HUDEP-2 (cell line): ENCODE data around the gene FN1.

Source experiments
- DNase-seq, 76 experiments: peaks; one replicate each; lab custom pipeline; 2025; ENCODE audit not compliant: unreplicated experiment in 76 of 76; lab: John Stamatoyannopoulos, UW

FN1 gene

GRCh38 chr2:215435870-215436704 lies at the start of gene FN1:
FN1 (minus strand) TSS chr2:215436068; CDS start chr2:215435802, 266 bp downstream.
- DNase-seq = peak in 6 of 76 experiments; percentile 3 to 12 (median 7)

DNA sequence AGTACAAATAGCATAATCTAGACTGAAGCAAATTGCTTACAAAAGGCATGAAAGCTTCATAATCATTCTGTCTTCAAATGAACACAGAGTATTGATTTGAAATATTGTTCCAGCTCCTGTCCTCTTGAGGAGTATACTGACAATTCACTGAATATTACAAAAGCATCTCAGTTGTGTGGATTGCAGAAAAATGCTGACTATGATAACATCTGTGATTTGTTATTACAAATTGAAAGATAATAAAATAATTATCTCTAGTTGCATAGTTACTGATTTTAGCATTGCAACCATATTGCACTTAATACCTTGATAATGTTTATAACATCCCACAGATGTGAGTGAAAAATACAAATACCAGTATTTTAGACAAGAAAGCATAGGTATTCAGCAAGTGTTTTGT lies 49.2 kb upstream of the FN1 start:
- DNase-seq = no peak

DNA sequence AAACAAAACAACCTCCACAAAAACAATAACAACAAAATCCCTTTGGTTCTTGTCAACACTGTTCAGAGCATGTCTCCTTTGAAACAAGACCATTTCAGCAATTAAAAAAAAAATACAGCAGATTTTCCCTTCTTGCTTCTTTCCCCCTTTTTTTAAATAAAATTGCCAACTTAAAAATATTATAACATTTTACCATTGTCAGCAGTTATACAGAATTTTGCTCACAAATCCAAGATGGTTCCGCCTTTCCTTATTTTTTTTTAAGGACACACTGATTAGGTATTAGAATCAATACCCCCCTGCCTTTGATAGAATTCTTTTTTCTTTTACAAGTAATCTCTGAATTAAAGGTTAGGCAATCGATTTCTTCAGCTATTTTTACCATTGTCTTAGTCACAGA lies 48.7 kb upstream of the FN1 start:
- no peak for DNase-seq

GRCh38 chr2:215483431-215483830 lies 47.6 kb upstream of the FN1 start:
- DNase-seq = no peak

- DNase-seq = no peak
Measured at GRCh38 chr2:215479536-215480240, 43.8 kb upstream of the FN1 start.

- DNase-seq = no peak
Measured at GRCh38 chr2:215479121-215479520, 43.3 kb upstream of the FN1 start.

DNA sequence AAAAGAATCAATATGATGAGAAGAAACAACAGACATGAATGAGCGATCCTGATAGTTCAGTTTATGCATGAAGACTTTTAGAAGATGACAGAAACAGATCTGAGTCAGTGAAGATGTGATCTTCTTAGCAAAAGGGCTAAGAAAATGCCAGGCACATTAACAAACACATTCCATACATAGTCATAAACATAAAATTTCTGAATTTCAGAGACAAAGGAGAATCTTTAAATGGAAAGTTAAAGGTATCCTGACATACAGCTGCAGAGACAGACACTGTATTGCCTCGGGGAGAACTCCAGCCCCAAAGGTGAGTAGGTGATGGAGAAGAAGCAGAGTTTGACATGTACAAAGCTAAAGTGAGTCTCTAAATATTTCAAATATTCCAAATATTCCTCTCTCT lies 40.6 kb upstream of the FN1 start:
- DNase-seq = no peak

- no peak for DNase-seq
Measured at GRCh38 chr2:215466097-215466909, 30.4 kb upstream of the FN1 start.

- no peak for DNase-seq
Measured at GRCh38 chr2:215465256-215465655, 29.4 kb upstream of the FN1 start.

- DNase-seq = no peak
Measured at GRCh38 chr2:215461836-215462532, 26.1 kb upstream of the FN1 start.

DNA sequence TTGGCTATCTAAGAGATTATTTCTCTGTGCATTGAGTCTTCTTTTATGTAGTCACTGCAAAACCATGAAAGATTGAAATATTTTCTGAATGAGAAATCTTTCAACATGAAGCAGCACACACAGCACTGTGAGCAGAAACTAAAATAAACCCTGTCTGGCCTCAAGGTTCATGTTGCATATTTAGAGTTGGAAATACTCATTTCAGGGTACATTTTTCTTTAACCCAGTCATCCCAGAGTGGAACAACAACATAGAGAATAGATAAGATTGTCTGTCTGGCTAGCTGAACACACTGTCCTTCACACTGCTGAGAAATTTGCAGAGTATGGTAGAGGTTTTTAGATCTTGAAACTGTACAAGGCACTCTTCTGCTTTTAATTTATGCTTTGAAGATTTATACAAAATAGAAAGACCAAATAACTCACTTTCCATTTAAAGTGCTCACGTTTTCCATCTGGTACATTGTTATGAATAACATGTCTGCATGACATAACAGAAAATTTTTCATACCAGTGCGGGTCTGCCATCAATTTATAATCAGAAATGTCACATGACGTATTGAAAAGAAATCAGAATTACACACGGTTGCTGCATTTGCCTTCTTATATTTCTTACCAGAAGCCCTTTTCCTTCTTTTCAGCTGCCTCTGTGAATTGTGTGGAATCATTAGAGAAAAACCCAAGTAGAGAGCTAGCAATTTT lies 25.0 kb upstream of the FN1 start:
- DNase-seq = no peak

GRCh38 chr2:215455958-215456357 lies 20.1 kb upstream of the FN1 start:
- DNase-seq = no peak

GRCh38 chr2:215454519-215455246 lies 18.8 kb upstream of the FN1 start:
- peak in 4 of 76 experiments; percentile 1 to 6 (median 4) for DNase-seq

GRCh38 chr2:215452725-215453124 lies 16.9 kb upstream of the FN1 start:
- no peak for DNase-seq

DNA sequence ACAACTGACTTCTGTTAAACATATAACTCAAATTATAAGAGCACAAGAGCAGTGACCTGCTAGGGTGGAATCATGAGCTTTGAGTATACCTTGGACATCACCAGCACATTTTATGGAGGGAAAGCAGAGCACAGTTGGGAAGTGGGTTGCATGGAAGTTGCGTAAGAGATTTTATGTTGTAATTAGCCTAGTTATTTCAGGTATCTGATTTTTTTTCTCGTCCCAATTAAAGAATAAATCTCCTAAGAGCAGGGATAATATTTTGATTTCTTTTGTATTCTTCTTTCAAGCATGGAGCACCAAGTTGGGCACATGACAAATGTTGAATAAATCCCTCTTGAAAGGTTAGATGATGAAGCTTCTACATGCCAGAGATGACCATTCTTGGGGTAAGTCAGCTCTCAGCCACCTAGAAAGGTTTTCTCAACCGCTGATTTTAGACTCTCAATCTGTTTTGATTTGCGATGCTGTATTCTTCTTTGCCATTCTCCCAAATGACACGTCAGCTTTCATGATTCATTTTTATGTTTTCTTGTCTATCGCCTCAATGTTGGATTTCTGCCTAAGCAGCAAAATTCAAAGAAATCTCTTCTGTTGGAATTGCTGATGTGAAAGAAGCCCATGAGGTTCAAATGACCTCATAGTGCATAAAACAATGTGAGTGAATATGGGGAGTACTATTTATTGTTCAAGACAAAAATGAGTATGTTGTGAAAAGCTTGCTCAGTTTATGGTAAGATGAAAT lies 15.3 kb upstream of the FN1 start:
- no peak for DNase-seq

GRCh38 chr2:215450188-215451011 lies 14.5 kb upstream of the FN1 start:
- DNase-seq = no peak

DNA sequence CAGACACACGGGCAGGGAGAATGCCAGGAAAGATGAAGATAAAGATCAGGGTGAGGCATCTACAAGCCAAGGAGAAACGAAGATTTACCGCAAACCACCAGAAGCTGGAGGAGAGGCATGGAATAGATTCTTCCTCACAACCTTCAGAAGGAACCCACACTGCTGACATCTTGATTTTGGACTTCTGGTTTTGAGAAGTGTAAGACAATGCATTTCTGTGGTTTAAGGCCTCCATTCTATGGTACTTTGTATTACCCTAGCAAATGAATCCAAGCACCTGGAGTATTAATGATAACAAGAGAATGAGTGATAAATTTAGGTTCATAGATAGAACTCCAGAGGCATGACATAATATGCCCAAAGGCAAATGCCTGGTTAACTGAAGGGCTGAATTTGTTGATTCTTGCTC lies 11.8 kb upstream of the FN1 start:
- DNase-seq = no peak

GRCh38 chr2:215447056-215447455 lies 11.2 kb upstream of the FN1 start:
- no peak for DNase-seq
